Spleen (tissue), 7 donors: ENCODE results near the gene TIPARP.

Source experiments
- CTCF ChIP-seq, 11 experiments: fragments of 200-600 bp in 7 of 11; fragments of 450-650 bp in 4 of 11; sonication (generic) in 4 of 11; IDR thresholded peaks in 8 of 11; conservative IDR thresholded peaks in 3 of 11; 1 replicate in 7 of 11; 2 replicates in 4 of 11; pipeline versions ENCODE4 v1.4.0 to v1.8.0; 2016 to 2021; ENCODE audit warnings: antibody characterized with exemption in 11 of 11, inconsistent platforms in 4 of 11, mild to moderate bottlenecking in 1 of 11
- POLR2A ChIP-seq, 3 donors: fragments of 450-650 bp; IDR thresholded peaks; one replicate each; pipeline ENCODE4 v1.5.1; 2017; ENCODE audit warnings: antibody characterized with exemption in 3 of 3, mild to moderate bottlenecking in 1 of 3
- donor health status: DM: no; HTN: no; CAD: no; lungs with moderate emphysema.
- donor health status: DM: no; HTN: no; CAD: no.
- donor health status: DM: no; HTN: no; CAD: no.

- TF ChIP-seq CTCF (IDR thresholded peaks at IDR 0.05 in 8 of 11, conservative IDR thresholded peaks at IDR 0.05 in 3 of 11) (no peak), POLR2A (IDR thresholded peaks at IDR 0.05) (no peak)
Observed at GRCh38 chr3:156702367-156702766, 28.0 kb downstream of the TIPARP start.
